ENCODE data around the gene SPAG17. TPM values are rescaled to one million over a fixed set of nuclear protein-coding genes. Genes with fewer than 3 reads are reported as not detected.

Gene SPAG17
- total and polyA plus RNA-seq, 2 of the 13 experiments (the other 11 are each of a cell fraction or from before 2014, with no cell fraction given), result not detected

GRCh38 chr1:118118469-118118868, 66.6 kb downstream of the SPAG17 start (continued):
- no peak for TF ChIP-seq DMTF1 (CRISPR knock-in tag; IDR thresholded peaks at IDR 0.05)
- no peak for TF ChIP-seq ZNF557 (CRISPR knock-in tag; IDR thresholded peaks at IDR 0.05)
- TF ChIP-seq POLR2G (IDR thresholded peaks at IDR 0.05; ENCODE audit: low read depth, low read length), result no peak
- no peak for TF ChIP-seq SRSF9 (IDR thresholded peaks at IDR 0.05; ENCODE audit: borderline replicate concordance, insufficient read depth, low read depth, low read length, poor library complexity, severe bottlenecking)
- TF ChIP-seq ZNF317 (CRISPR knock-in tag; IDR thresholded peaks at IDR 0.05), result 0 out of 2 replicates have a peak, but pooled peaks have one; percentile 17
- no peak for TF ChIP-seq ZFP91 (CRISPR knock-in tag; IDR thresholded peaks at IDR 0.05; ENCODE audit: borderline replicate concordance)
- TF ChIP-seq NR2F2 (IDR thresholded peaks at IDR 0.05; ENCODE audit: borderline replicate concordance, low read depth), result no peak
- no peak for TF ChIP-seq ZNF407 (CRISPR knock-in tag; IDR thresholded peaks at IDR 0.05; ENCODE audit: not compliant biosample characterization)
- no peak for TF ChIP-seq ZNF234 (CRISPR knock-in tag; conservative IDR thresholded peaks at IDR 0.05)
- TF ChIP-seq ZBTB44 (CRISPR knock-in tag; IDR thresholded peaks at IDR 0.05), result no peak
